Esophagus muscularis mucosa (tissue), 4 donors: ENCODE measurements around the gene COQ9.

Experiments used
- EP300 ChIP-seq: sonication (generic); formaldehyde crosslinking; IDR thresholded peaks from one replicate; pipeline ENCODE4 v1.6.1; 2017; ENCODE audit warnings: antibody characterized with exemption
- POLR2AphosphoS5 ChIP-seq, 2 donors: sonication (generic); formaldehyde crosslinking; IDR thresholded peaks; one replicate each; pipeline ENCODE4 v1.6.1; 2017; ENCODE audit warnings: antibody characterized with exemption in 2 of 2
- TF ChIP-seq, protein P1 (sequence below), 3 experiments: fragments of 200-600 bp in 2 of 3; fragments of 450-650 bp in 1 of 3; sonication (generic) in 2 of 3; IDR thresholded peaks; one replicate each; pipeline ENCODE4 v1.5.1; 2017 to 2019; ENCODE audit warnings: antibody characterized with exemption in 3 of 3, mild to moderate bottlenecking in 2 of 3, moderate library complexity in 1 of 3

DNA sequence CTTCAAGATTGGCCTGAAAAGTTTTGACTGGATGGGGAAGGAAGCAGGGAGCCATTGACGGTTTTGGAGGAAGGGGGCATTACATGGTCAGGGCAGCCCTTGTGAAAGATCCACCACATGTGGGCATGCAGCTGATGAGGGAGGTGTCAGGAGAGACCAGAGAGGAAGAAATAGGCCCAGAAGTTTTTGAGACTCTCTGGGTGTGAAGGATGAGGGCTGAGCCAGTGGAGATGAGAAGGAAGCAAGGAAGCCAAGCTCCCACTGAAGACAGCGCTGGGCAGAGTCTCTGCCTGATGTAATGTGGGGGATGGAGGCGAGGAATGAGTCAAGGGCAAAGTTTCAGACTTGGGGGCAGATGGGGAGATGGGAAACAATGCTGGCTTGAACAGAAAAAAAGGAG is 42.2 kb upstream of the COQ9 start:
- TF ChIP-seq, protein P1, sequence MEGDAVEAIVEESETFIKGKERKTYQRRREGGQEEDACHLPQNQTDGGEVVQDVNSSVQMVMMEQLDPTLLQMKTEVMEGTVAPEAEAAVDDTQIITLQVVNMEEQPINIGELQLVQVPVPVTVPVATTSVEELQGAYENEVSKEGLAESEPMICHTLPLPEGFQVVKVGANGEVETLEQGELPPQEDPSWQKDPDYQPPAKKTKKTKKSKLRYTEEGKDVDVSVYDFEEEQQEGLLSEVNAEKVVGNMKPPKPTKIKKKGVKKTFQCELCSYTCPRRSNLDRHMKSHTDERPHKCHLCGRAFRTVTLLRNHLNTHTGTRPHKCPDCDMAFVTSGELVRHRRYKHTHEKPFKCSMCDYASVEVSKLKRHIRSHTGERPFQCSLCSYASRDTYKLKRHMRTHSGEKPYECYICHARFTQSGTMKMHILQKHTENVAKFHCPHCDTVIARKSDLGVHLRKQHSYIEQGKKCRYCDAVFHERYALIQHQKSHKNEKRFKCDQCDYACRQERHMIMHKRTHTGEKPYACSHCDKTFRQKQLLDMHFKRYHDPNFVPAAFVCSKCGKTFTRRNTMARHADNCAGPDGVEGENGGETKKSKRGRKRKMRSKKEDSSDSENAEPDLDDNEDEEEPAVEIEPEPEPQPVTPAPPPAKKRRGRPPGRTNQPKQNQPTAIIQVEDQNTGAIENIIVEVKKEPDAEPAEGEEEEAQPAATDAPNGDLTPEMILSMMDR (IDR thresholded peaks at IDR 0.05) = no peak
- TF ChIP-seq EP300 (no peak), POLR2AphosphoS5 (IDR thresholded peaks at IDR 0.05) (no peak)
